K562 (cell line): Measurements from ENCODE around the gene RFC5. TPM values are rescaled to one million over a fixed set of nuclear protein-coding genes. Genes with fewer than 3 reads are reported as not detected.

ENCODE experiments used
- ATAC-seq: fragments of 200-7000 bp; cut with Tn5 transposase; 3 replicates; pipeline ENCODE4 v1.9.1; 2020; ENCODE audit warnings: moderate library complexity
- BruUV-seq: library from RNA; stranded (reverse); fragments of 400-500 nt; replicated peaks from 2 replicates; lab custom pipeline; 2021; lab: Mats Ljungman, UMichigan
- CTCF ChIA-PET: fragments of 300-600 bp; formaldehyde crosslinking; extraction: SDS; loops from one replicate; lab custom pipeline; 2021; ENCODE audit warnings: low intra/inter-chr PET ratio; lab: Yijun Ruan, JAX
- POLR2A ChIA-PET: fragments of 300-600, 350-650 bp; sonication (Branson Sonifier 250); formaldehyde crosslinking; extraction: SDS; loops from one replicate; lab custom pipeline; 2021; ENCODE audit warnings: antibody characterized with exemption, inconsistent platforms; lab: Yijun Ruan, JAX
- DNase-seq, 4 experiments: peaks; one replicate each; pipeline versions ENCODE4 v3.0.0 to v3.0.0-alpha.2; 2011 to 2018; ENCODE audit warnings: low spot score in 3 of 4, mixed read lengths in 3 of 4; ENCODE audit errors: extremely low read depth in 1 of 4
- FAIRE-seq: peaks from 2 replicates; lab custom pipeline; 2011; peaks lifted over from hg19 to GRCh38; lab: Jason Lieb, UNC
- H2AFZ ChIP-seq: 2 replicates; pipeline ENCODE4 v1.6.0; 2011; ENCODE audit warnings: low read depth, low read length, control low read depth, inconsistent platforms
- H3K27ac ChIP-seq: fragments of 200-600 bp; 3 replicates; pipeline ENCODE4 v1.8.0; 2011; ENCODE audit warnings: low read depth, mild to moderate bottlenecking, control low read depth, inconsistent platforms, low read length, moderate library complexity, mixed read lengths; ENCODE audit errors: extremely low read depth
- H3K27me3 ChIP-seq, 2 experiments: fragments of 300-600 bp in 1 of 2; 2 replicates in 1 of 2; 3 replicates in 1 of 2; pipeline versions ENCODE4 v1.6.0 to v1.8.0; 2011; ENCODE audit warnings: inconsistent platforms in 2 of 2, low read length in 2 of 2, mild to moderate bottlenecking in 1 of 2, mixed read lengths in 1 of 2, moderate library complexity in 1 of 2; ENCODE audit not compliant: control insufficient read depth in 2 of 2, insufficient read depth in 2 of 2
- H3K36me3 ChIP-seq: fragments of 300-600 bp; 3 replicates; pipeline ENCODE4 v1.8.0; 2011; ENCODE audit warnings: mild to moderate bottlenecking, low read length, inconsistent platforms; ENCODE audit not compliant: control insufficient read depth, insufficient read depth
- H3K4me1 ChIP-seq, 2 experiments: fragments of 200-600 bp in 1 of 2; replicated peaks in 1 of 2; 2 replicates in 1 of 2; 3 replicates in 1 of 2; pipeline versions ENCODE4 v1.5.1 to v1.8.0; 2011; ENCODE audit warnings: inconsistent platforms in 2 of 2, low read length in 2 of 2, mild to moderate bottlenecking in 1 of 2, mixed read lengths in 1 of 2, moderate library complexity in 1 of 2; ENCODE audit not compliant: control insufficient read depth in 2 of 2, insufficient read depth in 2 of 2
- H3K4me2 ChIP-seq: 2 replicates; pipeline ENCODE4 v1.6.1; 2011; ENCODE audit warnings: low read length, control low read depth, inconsistent platforms, mixed read lengths; ENCODE audit not compliant: insufficient read depth
- H3K4me3 ChIP-seq: fragments of 200-600 bp; sonication (generic), shearing (Covaris generic); 2 replicates; pipeline ENCODE4 v1.5.1; 2016; ENCODE audit warnings: control low read depth, inconsistent platforms
- H3K79me2 ChIP-seq: fragments of 200-600 bp; 3 replicates; pipeline ENCODE4 v1.8.0; 2011; ENCODE audit warnings: low read length, inconsistent platforms; ENCODE audit not compliant: control insufficient read depth, insufficient read depth
- H3K9ac ChIP-seq, 2 experiments: 2 replicates each; pipeline versions ENCODE4 v1.6.0 to v1.6.1; 2011; ENCODE audit warnings: low read depth in 2 of 2, low read length in 2 of 2, control low read depth in 1 of 2, inconsistent platforms in 1 of 2, mild to moderate bottlenecking in 1 of 2, mixed read lengths in 1 of 2; ENCODE audit not compliant: insufficient read depth in 1 of 2
- H3K9me1 ChIP-seq: one replicate; pipeline ENCODE4 v1.6.0; 2011; ENCODE audit warnings: inconsistent platforms, mild to moderate bottlenecking, low read length, moderate library complexity; ENCODE audit not compliant: control insufficient read depth, insufficient read depth
- H3K9me3 ChIP-seq: replicated peaks from 2 replicates; pipeline ENCODE4 v1.5.1; 2011; ENCODE audit warnings: low read depth, low read length, inconsistent platforms; ENCODE audit not compliant: control insufficient read depth, insufficient read depth
- H4K20me1 ChIP-seq: replicated peaks from 2 replicates; pipeline ENCODE4 v1.6.1; 2011; ENCODE audit warnings: low read length, inconsistent platforms, mixed read lengths; ENCODE audit not compliant: control insufficient read depth, insufficient read depth
- NBN ChIP-seq: fragments of 450-650 bp; IDR thresholded peaks from 2 replicates; pipeline ENCODE4 v1.6.1; 2016; ENCODE audit warnings: low read depth, mild to moderate bottlenecking
- POLR2A ChIP-seq: fragments of 450-650 bp; conservative IDR thresholded peaks from 2 replicates; pipeline ENCODE4 v1.6.1; 2016
- POLR2AphosphoS2 ChIP-seq: IDR thresholded peaks from 2 replicates; pipeline ENCODE4 v1.6.1; 2012; ENCODE audit warnings: low read length, improper control_type of control experiment
- POLR2AphosphoS5 ChIP-seq: IDR thresholded peaks from 2 replicates; pipeline ENCODE4 v1.6.1; 2011; ENCODE audit warnings: mild to moderate bottlenecking, low read depth, low read length, moderate library complexity; ENCODE audit not compliant: control insufficient read depth, insufficient read depth
- POLR2H ChIP-seq: IDR thresholded peaks from 2 replicates; pipeline ENCODE4 v1.6.1; 2016; ENCODE audit warnings: missing genetic modification characterization, low read depth, mild to moderate bottlenecking, control low read depth, missing compliant biosample characterization, moderate library complexity
- SMAD1 ChIP-seq: fragments of 150-350 bp; IDR thresholded peaks from 2 replicates; pipeline ENCODE4 v1.6.1; 2014; ENCODE audit warnings: low read length, low read depth; ENCODE audit not compliant: partially characterized antibody
- SUPT5H ChIP-seq: fragments of 450-650 bp; IDR thresholded peaks from 2 replicates; pipeline ENCODE4 v1.6.1; 2016
- TCF15 ChIP-seq: fragments of 250-450 bp; sonication (Bioruptor Pico); IDR thresholded peaks from 2 replicates; pipeline ENCODE4 v1.8.0; 2022; ENCODE audit warnings: moderate library complexity, mild to moderate bottlenecking, inconsistent platforms
- ZBED1 ChIP-seq: IDR thresholded peaks from 2 replicates; pipeline ENCODE4 v1.6.1; 2014
- ZNF23 ChIP-seq: fragments of 250-450 bp; sonication (Bioruptor Pico); IDR thresholded peaks from 2 replicates; pipeline ENCODE4 v1.4.0; 2020; ENCODE audit warnings: mild to moderate bottlenecking
- ZNF41 ChIP-seq: fragments of 250-450 bp; sonication (Bioruptor Pico); conservative IDR thresholded peaks from 2 replicates; pipeline ENCODE4 v1.4.0; 2020; ENCODE audit warnings: mild to moderate bottlenecking
- WGBS: fragments of 100-300 bp; shearing (Covaris generic); methylation state at CpG from one replicate; pipeline ENCODE4 v1.1.6; 2016; ENCODE audit warnings: low coverage, mixed read lengths; ENCODE audit not compliant: insufficient coverage; ENCODE audit errors: missing lambda C conversion rate; 5-methylcytosine and 5-hydroxymethylcytosine counted together
- in situ Hi-C: fragments of 300-500 bp; cut with MboI; formaldehyde crosslinking; loops from 4 replicates; pipeline ENCODE4 v1.15.0; 2018; ENCODE audit warnings: inconsistent platforms, mixed read lengths
- intact Hi-C: fragments of 100-400 bp; cut with micrococcal nuclease; formaldehyde crosslinking; loops from 2 replicates; pipeline ENCODE4 v1.14.2; 2022
- polyA plus RNA-seq, 8 experiments: library from polyadenylated mRNA; depleted of rRNA in 4 of 8; stranded (reverse) in 5 of 8; unstranded in 3 of 8; fragments of >200 nt; fragmentation: Nextera tagmentation in 2 of 8; fragmentation: Illumina TruSeq in 1 of 8; extraction: Ambion mirVana in 2 of 8; extraction: Trizol in 1 of 8; gene quantifications; 2 replicates each; pipeline versions ENCODE4 v1.2.1 to v1.2.3, GENCODE V29; 2011 to 2014; ENCODE audit warnings: inconsistent platforms in 1 of 8, missing spikeins in 1 of 8
- total RNA-seq, 7 experiments: library from RNA; depleted of rRNA in 6 of 7; stranded (reverse); fragments of >200 nt in 6 of 7; fragmentation: Illumina TruSeq in 2 of 7; extraction: Trizol in 2 of 7; gene quantifications; 2 replicates each; pipeline versions ENCODE4 v1.2.1 to v1.2.3, GENCODE V29; 2011 to 2021; ENCODE audit warnings: low replicate concordance in 1 of 7

Gene RFC5
- total and polyA plus RNA-seq, 9 of the 15 experiments (the other 6 are each of a cell fraction or from before 2014, with no cell fraction given), result 61.8 to 189 (median 92.9) TPM

GRCh38 chr12:118033323-118033722 lies 16.8 kb downstream of the RFC5 start:
- H2AFZ ChIP-seq, result no peak overlapping the region
- no peaks in the 10 kb centered on the region; the same call in 1 of the 2 replicates for H4K20me1 ChIP-seq
- no peak for FAIRE-seq
- no peak overlapping the region for H3K4me2 ChIP-seq
- in situ Hi-C loops (no loop called here), intact Hi-C loops (no loop called here)
- whole genome bisulfite sequencing, result 95% methylated on average over 4 of the region's 5 CpGs
- no peaks in the 10 kb centered on the region; a peak in 1 of 5 replicates for H3K4me1 ChIP-seq
- CTCF ChIA-PET, result interaction anchor here (3.4 kb wide), 1 partner anchor 158 kb away, joined by 23 read pairs; no protein-coding TSS in a partner anchor
- H3K36me3 ChIP-seq, result peaks cover 96% of the 10 kb centered on the region
- no peaks in the 10 kb centered on the region for H3K9me1 ChIP-seq
- DNase-seq, result no peak
- no peaks in the 10 kb centered on the region for H3K27me3 ChIP-seq
- H3K27ac ChIP-seq, result no peak overlapping the region
- POLR2A ChIA-PET, result interaction anchor here (0.6 kb wide), 1 partner anchor 71 kb away, joined by 3 read pairs; no protein-coding TSS in a partner anchor
- TF ChIP-seq ZNF41, result no peak
- TF ChIP-seq NBN, result no peak
- TF ChIP-seq POLR2H, result 0 out of 2 replicates have a peak, but pooled peaks have one; percentile 17
- TF ChIP-seq TCF15 (CRISPR knock-in tag), result no peak
- TF ChIP-seq ZBED1, result no peak
- no peak for ATAC-seq
- no peaks in the 10 kb centered on the region for H3K9me3 ChIP-seq
- H3K9ac ChIP-seq, result no peak overlapping the region
- H3K79me2 ChIP-seq, result no peaks in the 10 kb centered on the region
- H3K4me3 ChIP-seq, result no peak overlapping the region
- no TSS peak for BruUV-seq

GRCh38 chr12:118033902-118034301 lies 17.4 kb downstream of the RFC5 start:
- BruUV-seq, result TSS peak; percentile 3

More at GRCh38 chr12:118033902-118034301, 17.4 kb downstream of the RFC5 start:
- Histone ChIP-seq H3K9me3 (no peaks in the 10 kb centered on the region), H3K79me2 (no peaks in the 10 kb centered on the region), H2AFZ (no peak overlapping the region), H4K20me1 (no peaks in the 10 kb centered on the region; the same call in 1 of the 2 replicates), H3K9me1 (no peaks in the 10 kb centered on the region), H3K27ac (no peak overlapping the region; the same call in 2 of the 3 replicates), H3K4me1 (no peaks in the 10 kb centered on the region; a peak in 1 of 5 replicates), H3K4me3 (no peak overlapping the region), H3K4me2 (no peak overlapping the region), H3K27me3 (no peaks in the 10 kb centered on the region), H3K9ac (no peak overlapping the region), H3K36me3 (peaks cover 97% of the 10 kb centered on the region)
- TF ChIP-seq ZNF23 (CRISPR knock-in tag) (no peak), SUPT5H (peak; percentile 53; the same call in 1 of the 2 replicates), SMAD1 (no peak), POLR2AphosphoS2 (peak; percentile 54; the same call in 1 of the 2 replicates), POLR2A (peak; percentile 58; the same call in 1 of the 2 replicates), POLR2AphosphoS5 (0 out of 2 replicates have a peak, but pooled peaks have one; percentile 21)
- intact Hi-C loops, result loop anchor here (2.0 kb wide), 1 partner anchor 159 kb away; no protein-coding TSS in a partner anchor
- FAIRE-seq, result peak; percentile 46
- 94% methylated on average over 5 of the region's 5 CpGs for WGBS
- ChIA-PET POLR2A (interaction anchor here (0.6 to 1.9 kb wide), 4 partner anchors 11 to 1137 kb away, joined by 3 to 5 read pairs (median 4); no protein-coding TSS in a partner anchor), CTCF (interaction anchor here (3.4 kb wide), 1 partner anchor 159 kb away, joined by 23 read pairs; no protein-coding TSS in a partner anchor)
- no peak for DNase-seq
- in situ Hi-C loops, result no loop called here
- ATAC-seq, result no peak
